NCI-H1436 (cell line): ENCODE results near the gene ERBB4.

ENCODE experiments used
- DNase-seq: peaks from one replicate; lab custom pipeline; 2025; lab: John Stamatoyannopoulos, UW

ERBB4 gene

GRCh38 chr2:211404098-211404497, 1134.5 kb downstream of the ERBB4 start:
- no peak for DNase-seq

DNA sequence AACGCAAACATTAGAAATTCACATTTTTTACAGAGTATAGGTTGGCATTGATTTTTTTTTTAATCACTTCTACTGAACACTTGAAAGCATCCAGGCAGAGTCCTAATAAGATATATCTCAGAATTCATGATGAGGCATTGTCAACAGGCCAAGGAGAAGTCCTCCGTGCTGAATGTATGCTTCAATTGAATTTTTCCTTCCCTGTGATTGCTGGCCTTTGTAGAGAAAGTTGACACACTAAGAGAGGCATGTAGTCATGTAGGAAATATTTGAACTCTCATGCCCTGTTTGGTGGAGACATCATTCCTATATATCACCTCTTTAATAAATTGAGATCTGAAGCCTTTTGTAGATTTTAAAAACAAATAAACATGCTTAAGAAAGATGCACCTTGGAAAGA, 1137.3 kb downstream of the ERBB4 start:
- DNase-seq, result no peak

DNA sequence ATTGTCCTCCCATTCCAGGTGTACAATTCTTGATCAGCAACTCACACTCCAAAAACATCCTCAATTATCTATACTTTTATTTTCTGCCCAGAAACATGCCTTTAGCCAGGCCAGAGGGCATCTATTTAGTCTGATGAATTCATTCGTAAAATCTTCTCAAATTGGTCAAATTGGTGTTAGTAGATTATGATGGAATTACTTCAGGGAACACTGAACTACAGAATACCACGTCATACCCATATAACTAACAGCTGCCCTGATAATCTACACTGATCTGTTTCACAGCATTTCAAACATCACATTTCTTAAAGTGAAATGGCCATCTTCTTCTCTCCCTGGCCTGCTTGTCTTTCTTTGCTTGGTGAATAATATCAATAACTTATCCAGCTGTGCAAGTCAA, 1140.8 kb downstream of the ERBB4 start:
- no peak for DNase-seq

DNA sequence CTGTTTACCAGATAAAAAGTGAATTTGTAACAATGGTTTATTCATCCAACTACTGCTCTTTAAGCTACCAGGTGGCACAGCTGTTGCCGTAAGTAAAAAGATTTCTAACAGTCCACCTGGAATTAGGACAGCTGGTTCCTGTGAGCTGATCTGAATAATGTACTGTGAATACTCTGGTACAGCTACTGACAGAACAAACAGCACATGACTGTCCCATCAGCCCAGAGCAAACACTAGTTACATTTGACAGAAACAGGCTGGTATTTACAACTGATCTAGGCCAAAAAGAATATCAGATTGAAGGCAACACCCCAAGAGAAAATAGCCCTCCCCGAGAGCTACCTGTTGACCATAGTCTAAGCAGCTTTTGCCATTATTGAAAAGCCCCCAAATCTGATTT, 1141.8 kb downstream of the ERBB4 start:
- DNase-seq, result peak; percentile 14

GRCh38 chr2:211391189-211391567, 1147.4 kb downstream of the ERBB4 start:
- DNase-seq, result no peak

DNA sequence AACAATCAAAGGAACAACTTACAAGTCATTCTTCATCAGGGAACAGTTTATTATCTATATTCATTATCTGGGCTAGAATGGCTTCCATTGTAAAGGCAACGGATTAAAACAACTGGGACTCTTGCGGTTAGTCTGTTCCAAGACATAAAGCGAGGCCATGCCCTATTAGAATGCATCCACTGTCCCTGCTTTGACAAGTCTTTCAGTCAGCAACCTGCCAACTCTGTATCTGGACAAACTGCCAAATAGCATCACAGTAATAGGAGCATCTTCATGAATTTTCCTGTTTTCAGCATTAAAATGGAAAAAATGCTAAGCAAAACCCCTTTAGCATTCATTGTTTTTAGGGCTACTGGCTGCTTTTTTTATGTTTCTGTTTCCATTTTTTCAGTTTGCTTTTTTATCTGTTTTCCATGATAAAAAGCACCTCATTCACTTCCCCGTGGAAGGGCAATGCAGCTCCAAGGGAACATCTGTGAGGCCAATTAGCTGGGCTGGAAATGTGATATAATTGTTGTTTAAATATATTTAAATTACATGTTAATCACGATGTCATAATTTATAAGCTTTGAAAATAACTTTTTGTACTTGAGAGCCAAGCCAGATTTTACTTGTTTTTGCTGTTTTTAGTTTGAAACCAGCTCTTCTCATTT, 1147.9 kb downstream of the ERBB4 start:
- DNase-seq, result no peak

- no peak for DNase-seq
These were observed 1150.9 kb downstream of the ERBB4 start for GRCh38 chr2:211387734-211388133.

DNA sequence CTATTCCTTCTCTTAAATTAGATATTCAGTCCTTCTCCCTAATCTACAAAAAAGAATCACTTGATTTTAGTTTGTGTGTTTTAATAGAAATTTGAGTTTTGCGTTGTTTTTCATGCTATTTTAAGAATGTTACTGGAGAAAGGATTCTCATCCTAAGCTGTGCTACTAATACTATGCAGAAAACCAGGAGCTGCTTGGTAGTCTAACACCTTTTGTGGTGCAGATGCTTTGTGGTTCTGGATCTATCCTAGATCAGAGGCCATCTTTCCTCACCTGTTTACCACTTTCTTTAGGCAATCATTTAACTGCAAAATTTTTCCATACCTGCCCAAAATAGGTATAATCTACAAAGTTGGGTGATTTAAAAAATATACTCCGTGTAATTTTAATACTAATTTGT, 1158.6 kb downstream of the ERBB4 start:
- no peak for DNase-seq

DNA sequence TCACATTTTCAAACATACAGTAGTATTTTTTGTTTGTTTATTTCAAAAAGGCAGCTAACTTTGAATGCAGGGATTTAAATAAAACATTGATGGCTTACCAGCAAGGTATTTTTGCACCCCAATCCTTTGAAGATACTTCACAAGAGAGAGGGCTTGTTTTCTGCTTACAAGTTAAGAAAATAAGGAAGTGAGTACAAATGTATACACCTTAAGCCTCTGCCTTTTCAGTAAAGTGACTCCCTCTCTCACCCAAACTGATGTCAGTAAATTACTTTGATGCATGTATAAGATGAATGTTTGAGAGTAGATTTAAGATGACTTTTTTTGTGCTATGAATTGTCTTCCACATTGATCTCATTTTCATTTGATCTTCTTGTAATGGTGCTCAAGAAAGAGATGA, 1162.2 kb downstream of the ERBB4 start:
- DNase-seq, result no peak

- DNase-seq, result no peak
These were observed 1165.4 kb downstream of the ERBB4 start for GRCh38 chr2:211373203-211373602.

DNA sequence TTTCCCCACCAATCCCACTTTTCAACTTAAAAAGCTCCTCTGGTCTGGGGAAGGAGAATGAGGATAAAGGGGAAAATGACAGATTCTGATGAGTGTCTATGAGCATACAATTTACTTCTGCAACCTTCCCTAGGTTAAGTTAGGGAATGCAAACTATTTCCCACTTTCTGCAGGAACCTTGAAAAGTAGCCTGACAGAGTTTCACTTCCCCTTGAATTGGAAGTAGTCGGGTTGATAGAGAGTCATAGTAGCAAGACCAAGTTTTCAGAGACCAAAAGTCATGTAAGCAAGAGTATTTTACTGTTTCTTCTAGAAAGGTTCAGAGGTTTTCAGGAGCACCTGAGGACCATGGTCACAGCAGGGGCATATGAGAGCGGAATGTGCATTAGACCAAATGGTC, 1167.1 kb downstream of the ERBB4 start:
- no peak for DNase-seq

DNA sequence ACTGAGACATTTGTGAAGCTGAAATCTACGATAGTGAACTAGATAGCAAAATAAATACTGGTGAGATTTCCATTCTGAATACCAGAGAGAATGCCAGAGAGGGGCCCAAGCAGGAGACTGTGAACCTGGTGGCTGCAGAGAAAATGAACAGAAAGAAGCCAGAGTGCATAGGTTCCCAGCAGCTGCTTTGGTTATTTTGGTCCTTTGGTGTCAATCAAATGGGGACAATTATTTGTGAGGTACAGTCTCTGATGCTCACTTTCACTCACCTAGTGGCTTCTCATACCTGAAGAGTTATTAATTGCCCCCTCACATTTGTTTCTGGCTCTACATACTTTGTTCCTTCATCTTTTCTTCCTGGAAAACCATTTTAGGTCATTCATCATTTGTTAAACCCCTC, 1170.1 kb downstream of the ERBB4 start:
- no peak for DNase-seq

DNA sequence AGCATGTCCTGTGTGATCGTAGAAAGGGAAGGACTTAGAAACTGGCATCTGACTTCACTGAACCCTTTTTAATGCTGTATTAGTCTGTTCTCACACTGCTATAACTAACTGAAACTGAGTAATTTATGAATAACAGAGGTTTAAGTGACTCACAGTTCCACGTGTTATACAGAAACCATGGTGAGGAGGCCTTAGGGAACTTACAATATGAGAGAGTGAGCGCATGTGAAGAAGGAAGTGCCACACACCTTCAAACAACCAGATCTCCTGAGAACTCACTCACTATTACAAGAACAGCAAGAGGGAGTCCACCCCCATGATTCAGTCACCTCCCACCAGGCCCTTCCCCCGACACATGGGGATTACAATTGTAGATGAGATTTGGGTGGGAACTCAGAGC, 1170.9 kb downstream of the ERBB4 start:
- DNase-seq, result no peak

DNA sequence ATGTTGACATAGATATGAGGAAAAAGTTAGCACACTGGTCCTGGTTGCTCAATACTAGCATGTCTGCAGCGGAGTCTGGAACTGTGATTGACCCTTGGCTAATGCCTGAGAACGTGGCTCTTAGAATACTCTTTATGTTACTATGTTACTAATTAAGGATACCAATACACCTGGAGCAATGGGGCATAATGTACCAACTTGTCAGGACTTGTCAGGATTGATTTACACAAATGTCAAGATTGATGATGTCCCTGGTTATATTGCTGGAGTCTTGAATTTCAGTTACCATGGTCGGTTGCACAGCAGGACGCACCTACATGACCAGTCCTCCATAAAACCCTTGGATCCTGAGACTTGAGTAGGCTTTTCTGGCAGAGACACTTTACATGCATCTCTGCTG, 1171.3 kb downstream of the ERBB4 start:
- DNase-seq, result no peak

GRCh38 chr2:211364911-211365310, 1173.7 kb downstream of the ERBB4 start:
- no peak for DNase-seq

DNA sequence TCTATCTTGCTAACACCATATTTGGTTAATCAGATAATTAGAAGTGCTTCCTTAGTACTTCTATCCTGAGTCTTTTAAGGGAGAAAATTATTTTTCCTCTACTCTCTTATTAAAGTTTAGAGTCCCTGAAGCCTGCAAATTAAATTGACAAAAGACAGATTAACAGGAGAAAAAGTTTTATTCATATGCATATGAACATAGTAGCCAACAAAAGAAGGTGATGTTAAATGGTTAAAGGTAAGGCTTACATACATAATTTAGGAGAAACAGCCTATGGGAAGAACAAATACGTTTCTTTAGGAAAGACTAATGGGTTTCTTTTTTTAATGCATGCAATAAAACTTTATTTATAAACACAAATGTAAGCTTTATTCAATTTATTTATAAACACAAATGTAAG, 1177.2 kb downstream of the ERBB4 start:
- DNase-seq, result no peak

GRCh38 chr2:211359347-211359746, 1179.3 kb downstream of the ERBB4 start:
- DNase-seq, result no peak

- no peak for DNase-seq
These were observed 1180.1 kb downstream of the ERBB4 start for GRCh38 chr2:211358504-211358903.

- no peak for DNase-seq
These were observed 1184.1 kb downstream of the ERBB4 start for GRCh38 chr2:211354481-211354880.

DNA sequence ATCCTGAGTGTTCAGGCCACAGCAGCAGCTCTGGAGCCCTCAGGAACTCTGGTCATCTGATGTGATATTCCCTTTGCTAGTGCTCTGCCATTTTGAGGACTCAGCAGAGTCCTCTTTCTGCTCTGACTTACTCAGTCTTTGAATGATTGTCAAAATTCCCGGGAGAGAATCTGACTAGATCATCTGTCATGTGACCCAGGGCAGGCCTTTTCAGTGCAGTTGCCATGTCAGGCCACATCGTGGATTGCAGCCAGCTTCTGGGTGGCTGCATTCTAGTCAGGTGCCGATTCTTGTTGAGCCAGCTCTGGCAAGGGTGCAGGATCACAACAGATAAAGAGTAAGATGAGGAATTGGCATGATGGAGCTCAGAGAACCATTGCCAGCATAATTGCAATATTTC, 1186.6 kb downstream of the ERBB4 start:
- peak; percentile 53 for DNase-seq

- DNase-seq, result no peak
These were observed 1189.6 kb downstream of the ERBB4 start for GRCh38 chr2:211349031-211349430.

DNA sequence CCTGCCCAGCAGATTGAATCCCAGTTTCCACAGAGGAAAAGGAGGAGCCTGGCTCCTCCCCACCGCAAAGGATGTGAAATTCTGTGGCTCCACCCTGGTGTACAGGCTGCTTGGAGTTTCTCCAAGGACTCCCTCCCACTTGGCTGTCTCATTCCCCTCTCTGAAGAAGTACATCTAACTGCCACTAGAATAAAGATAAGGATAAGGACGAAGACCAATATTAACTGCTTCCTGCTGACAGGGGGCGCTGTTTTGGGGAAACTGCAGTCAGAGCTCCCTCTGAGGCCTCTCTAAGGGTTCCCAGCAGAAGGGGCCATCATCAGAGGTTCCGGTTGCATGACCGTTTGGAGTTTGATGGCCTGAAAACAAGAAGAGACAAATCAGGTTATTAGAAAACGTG, 1191.3 kb downstream of the ERBB4 start:
- no peak for DNase-seq

GRCh38 chr2:211344289-211344688, 1194.3 kb downstream of the ERBB4 start:
- no peak for DNase-seq

DNA sequence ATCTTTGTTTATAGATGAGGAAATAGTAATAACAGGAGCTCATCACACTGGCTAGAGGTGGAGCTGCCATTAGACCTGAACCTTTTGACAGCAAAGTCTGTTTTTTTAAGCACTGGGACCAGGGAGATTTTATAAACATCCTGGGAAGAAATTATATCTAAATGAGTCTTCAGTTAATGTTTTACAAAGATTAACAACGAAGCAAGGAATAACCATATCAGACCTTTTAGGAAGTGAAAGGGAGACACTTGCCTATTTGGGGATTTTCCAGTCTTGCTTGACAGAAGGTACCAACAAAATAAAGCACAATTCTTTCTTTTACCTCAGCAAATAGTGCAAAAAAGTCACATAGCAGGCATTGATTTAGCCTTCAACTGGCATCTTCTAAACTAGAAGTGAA, 1205.2 kb downstream of the ERBB4 start:
- DNase-seq, result no peak

DNA sequence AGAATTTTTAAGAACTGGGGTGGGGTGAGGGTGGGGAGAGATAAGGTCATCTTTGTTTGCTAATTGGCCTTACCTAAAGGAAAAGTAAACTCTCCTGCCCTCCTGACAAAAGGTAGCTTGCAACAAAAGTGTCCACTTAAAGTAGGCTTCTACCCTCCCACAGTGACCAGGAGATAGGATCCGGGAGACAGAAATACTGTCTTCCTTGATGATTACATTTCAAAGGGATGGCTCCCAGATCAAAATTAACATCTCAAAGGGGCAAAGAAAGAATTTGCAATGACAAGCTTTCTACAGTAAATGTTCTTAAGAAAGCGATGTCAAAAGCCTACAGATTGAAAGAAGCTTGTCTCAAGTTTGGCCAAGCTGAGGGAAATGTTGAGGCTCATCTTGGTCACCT, 1206.9 kb downstream of the ERBB4 start:
- DNase-seq, result no peak
